ENCODE measurements around the gene ROR1. TPM values are rescaled to one million over a fixed set of nuclear protein-coding genes. Genes with fewer than 3 reads are reported as not detected.

Gene ROR1
- total RNA-seq, 1 experiment from 2014 or later, result 19.0 TPM

GRCh38 chr1:64117492-64117891, 343.7 kb downstream of the ROR1 start:
- Histone ChIP-seq H4K20me1 (ENCODE audit: insufficient read depth) (no peaks in the 10 kb centered on the region), H2AFZ (no peak overlapping the region), H3F3A (ENCODE audit: insufficient read depth, low read depth) (no peaks in the 10 kb centered on the region), H3K9me2 (ENCODE audit: insufficient read depth) (no peaks in the 10 kb centered on the region), H3K36me3 (ENCODE audit: low read depth) (no peaks in the 10 kb centered on the region), H3K79me2 (ENCODE audit: low read depth) (no peaks in the 10 kb centered on the region), H3K4me1 (replicated peaks; ENCODE audit: insufficient read depth) (no peaks in the 10 kb centered on the region), H3K4me3 (no peak overlapping the region), H3K4me2 (no peak overlapping the region), H3K9me3 (ENCODE audit: insufficient read depth, low read depth) (no peaks in the 10 kb centered on the region), H3K27me3 (ENCODE audit: insufficient read depth, low read depth) (no peaks in the 10 kb centered on the region), H3K27ac (no peak overlapping the region)
- no peak for DNase-seq
- ChIA-PET CTCF (no interaction called here), POLR2A (ENCODE audit: unreplicated experiment) (no interaction called here)
- intact Hi-C loops (cut with micrococcal nuclease; ENCODE audit: unreplicated experiment), result no loop called here
- TF ChIP-seq EZH2 (IDR thresholded peaks at IDR 0.05; ENCODE audit: low read depth), result no peak
- TF ChIP-seq CTCF (conservative IDR thresholded peaks at IDR 0.05), result no peak
- BruUV-seq (replicated peaks), result no TSS peak

GRCh38 chr1:64121766-64122385, 348.1 kb downstream of the ROR1 start:
- ChIA-PET CTCF (no interaction called here), POLR2A (ENCODE audit: unreplicated experiment) (interaction anchor here (0.6 kb wide), 1 partner anchor 193 kb away, joined by 7 read pairs; no protein-coding TSS in a partner anchor)
- peak in 1 of 2 experiments; percentile 40 for DNase-seq
- H3K9me2 ChIP-seq (ENCODE audit: insufficient read depth), result no peaks in the 10 kb centered on the region
- no peaks in the 10 kb centered on the region for H3K9me3 ChIP-seq (ENCODE audit: insufficient read depth, low read depth)
- no peaks in the 10 kb centered on the region for H4K20me1 ChIP-seq (ENCODE audit: insufficient read depth)
- no peak overlapping the region for H2AFZ ChIP-seq
- H3K27me3 ChIP-seq (ENCODE audit: insufficient read depth, low read depth), result no peaks in the 10 kb centered on the region
- H3K79me2 ChIP-seq (ENCODE audit: low read depth), result no peaks in the 10 kb centered on the region; the same call in 1 of the 2 replicates
- H3K4me1 ChIP-seq (replicated peaks; ENCODE audit: insufficient read depth), result no peaks in the 10 kb centered on the region
- no TSS peak for BruUV-seq (replicated peaks)
- H3K27ac ChIP-seq, result no peak overlapping the region
- no peak overlapping the region for H3K4me2 ChIP-seq
- TF ChIP-seq EZH2 (IDR thresholded peaks at IDR 0.05; ENCODE audit: low read depth), result no peak
- no peak for TF ChIP-seq CTCF (conservative IDR thresholded peaks at IDR 0.05)
- H3K4me3 ChIP-seq, result no peak overlapping the region
- intact Hi-C loops (cut with micrococcal nuclease; ENCODE audit: unreplicated experiment), result no loop called here
- H3F3A ChIP-seq (ENCODE audit: insufficient read depth, low read depth), result no peaks in the 10 kb centered on the region
- H3K36me3 ChIP-seq (ENCODE audit: low read depth), result no peaks in the 10 kb centered on the region

- intact Hi-C loops (cut with micrococcal nuclease; ENCODE audit: unreplicated experiment), result no loop called here
- POLR2A ChIA-PET (ENCODE audit: unreplicated experiment), result interaction anchor here (0.6 kb wide), 1 partner anchor 193 kb away, joined by 7 read pairs; no protein-coding TSS in a partner anchor
- Histone ChIP-seq H3K27ac (no peak overlapping the region), H3K79me2 (ENCODE audit: low read depth) (no peaks in the 10 kb centered on the region; the same call in 1 of the 2 replicates), H3K27me3 (ENCODE audit: insufficient read depth, low read depth) (no peaks in the 10 kb centered on the region), H3F3A (ENCODE audit: insufficient read depth, low read depth) (no peaks in the 10 kb centered on the region), H3K4me2 (no peak overlapping the region), H3K4me3 (no peak overlapping the region), H3K9me2 (ENCODE audit: insufficient read depth) (no peaks in the 10 kb centered on the region), H3K4me1 (replicated peaks; ENCODE audit: insufficient read depth) (no peaks in the 10 kb centered on the region), H2AFZ (no peak overlapping the region), H3K36me3 (ENCODE audit: low read depth) (no peaks in the 10 kb centered on the region), H4K20me1 (ENCODE audit: insufficient read depth) (no peaks in the 10 kb centered on the region), H3K9me3 (ENCODE audit: insufficient read depth, low read depth) (no peaks in the 10 kb centered on the region)
- CTCF ChIA-PET, result no interaction called here
- no peak for DNase-seq
- no TSS peak for BruUV-seq (replicated peaks)
- TF ChIP-seq CTCF (conservative IDR thresholded peaks at IDR 0.05) (no peak), EZH2 (IDR thresholded peaks at IDR 0.05; ENCODE audit: low read depth) (no peak)
Measured at GRCh38 chr1:64122588-64122987, 348.8 kb downstream of the ROR1 start.
